Measurements from ENCODE around the gene GNB1. TPM values are rescaled to one million over a fixed set of nuclear protein-coding genes. Genes with fewer than 3 reads are reported as not detected.
"Not testable (repeated sequence)": the region's sequence is repeated elsewhere in the genome, so short reads cannot be mapped to it uniquely, and the experiment has no call there.

GNB1 gene
- total RNA-seq, 1 experiment from 2014 or later: 351 TPM

GRCh38 chr1:1758692-1759455 lies 132.0 kb downstream of the GNB1 start:
- in situ Hi-C loops (cut with HindIII; ENCODE audit: low sequenced_read_pairs): no loop called here
- DNase-seq (ENCODE audit: low spot score): peak; percentile 49

DNA sequence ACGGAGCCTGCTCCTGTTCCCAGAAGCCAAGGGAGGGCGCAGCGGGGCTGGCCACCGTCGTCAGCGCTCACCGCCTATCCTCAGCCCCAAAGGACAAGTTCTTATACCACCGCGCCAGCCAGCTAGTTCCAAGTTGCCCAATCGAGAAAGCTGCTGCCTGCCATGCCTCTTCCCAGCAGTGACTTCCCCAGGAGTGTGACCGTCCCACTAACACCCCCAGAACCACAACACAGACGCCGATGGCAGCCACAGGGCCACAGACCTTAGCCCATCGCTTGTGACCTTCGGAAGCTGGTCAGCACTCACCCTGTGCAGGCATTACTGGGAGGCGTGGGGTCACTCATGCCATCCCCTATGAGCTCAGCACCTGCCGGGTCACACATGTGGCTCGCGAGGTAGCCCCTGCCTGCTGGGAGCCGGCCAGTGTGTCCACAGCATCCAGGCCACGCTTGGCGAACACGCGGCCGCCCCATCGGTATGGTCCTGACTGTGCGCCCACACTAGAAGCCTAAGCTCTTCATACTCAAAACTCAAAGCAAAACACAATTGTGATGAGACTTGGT lies 132.7 kb downstream of the GNB1 start:
- DNase-seq (ENCODE audit: low spot score): no peak
- in situ Hi-C loops (cut with HindIII; ENCODE audit: low sequenced_read_pairs): no loop called here

- DNase-seq (ENCODE audit: low spot score): no peak
- in situ Hi-C loops (cut with HindIII; ENCODE audit: low sequenced_read_pairs): no loop called here
Observed at GRCh38 chr1:1757422-1758058, 133.3 kb downstream of the GNB1 start.

- in situ Hi-C loops (cut with HindIII; ENCODE audit: low sequenced_read_pairs): no loop called here
- DNase-seq (ENCODE audit: low spot score): no peak
Observed at GRCh38 chr1:1756661-1757421, 134.0 kb downstream of the GNB1 start.

- in situ Hi-C loops (cut with HindIII; ENCODE audit: low sequenced_read_pairs): no loop called here
- no peak for DNase-seq (ENCODE audit: low spot score)
Observed at GRCh38 chr1:1755852-1756251, 135.0 kb downstream of the GNB1 start.

GRCh38 chr1:1755426-1755825 lies 135.5 kb downstream of the GNB1 start:
- in situ Hi-C loops (cut with HindIII; ENCODE audit: low sequenced_read_pairs): no loop called here
- no peak for DNase-seq (ENCODE audit: low spot score)

DNA sequence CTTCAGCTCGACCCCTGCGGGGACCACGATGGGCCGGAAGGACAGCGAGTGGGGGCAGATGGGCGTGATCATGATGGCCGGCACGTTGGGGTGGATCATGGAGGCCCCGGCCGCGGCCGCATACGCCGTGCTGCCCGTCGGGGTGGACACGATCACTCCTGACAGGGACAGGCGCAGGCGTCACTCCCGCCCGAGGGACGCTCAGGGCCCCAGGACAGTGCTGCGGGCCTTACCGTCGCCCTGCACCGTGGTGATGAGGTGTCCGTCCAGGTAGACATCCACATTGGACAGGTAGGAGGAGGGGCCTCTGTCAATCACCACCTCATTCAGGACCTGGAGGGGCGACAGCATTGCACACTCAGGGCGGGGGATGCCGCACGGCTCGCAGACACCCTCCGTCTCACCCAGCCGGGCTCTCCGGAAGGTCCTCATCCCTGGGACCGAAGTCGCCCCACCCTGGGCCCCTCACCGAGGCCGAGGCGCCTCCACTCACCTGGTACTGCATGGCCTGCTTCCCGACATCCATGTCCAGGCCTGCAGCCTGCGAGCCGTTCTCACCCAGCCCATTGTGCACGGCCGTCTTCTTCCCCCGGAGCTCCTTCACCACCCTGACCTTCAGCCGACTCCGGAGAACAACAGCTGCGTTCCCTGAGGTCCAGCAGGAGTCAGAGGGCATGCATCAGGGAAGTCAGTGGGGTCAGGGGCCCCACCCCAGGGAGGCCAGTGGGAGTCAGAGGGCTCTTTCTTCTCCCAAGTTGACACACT lies 136.7 kb downstream of the GNB1 start:
- in situ Hi-C loops (cut with HindIII; ENCODE audit: low sequenced_read_pairs): no loop called here
- DNase-seq (ENCODE audit: low spot score): no peak

DNA sequence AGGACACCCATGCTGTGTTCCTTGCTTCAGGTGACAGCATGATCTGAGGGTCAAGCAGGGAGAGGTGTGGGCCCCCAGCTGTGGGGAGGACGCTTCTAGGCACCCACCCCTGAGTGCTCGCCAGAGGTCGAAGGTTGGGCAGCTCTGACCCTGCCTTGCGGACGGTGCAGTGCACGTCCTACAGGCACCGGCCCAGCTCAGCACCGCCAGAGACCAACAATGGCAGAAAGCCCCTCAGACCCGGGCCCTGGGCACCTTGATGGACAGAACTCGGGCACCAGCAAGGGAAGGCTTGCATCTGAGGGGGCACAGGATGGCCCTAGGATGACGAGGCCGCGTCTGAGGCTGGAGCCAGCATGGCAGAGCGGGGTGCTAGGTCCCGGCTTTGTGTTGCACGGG lies 137.3 kb downstream of the GNB1 start:
- DNase-seq (ENCODE audit: low spot score): no peak
- in situ Hi-C loops (cut with HindIII; ENCODE audit: low sequenced_read_pairs): no loop called here

DNA sequence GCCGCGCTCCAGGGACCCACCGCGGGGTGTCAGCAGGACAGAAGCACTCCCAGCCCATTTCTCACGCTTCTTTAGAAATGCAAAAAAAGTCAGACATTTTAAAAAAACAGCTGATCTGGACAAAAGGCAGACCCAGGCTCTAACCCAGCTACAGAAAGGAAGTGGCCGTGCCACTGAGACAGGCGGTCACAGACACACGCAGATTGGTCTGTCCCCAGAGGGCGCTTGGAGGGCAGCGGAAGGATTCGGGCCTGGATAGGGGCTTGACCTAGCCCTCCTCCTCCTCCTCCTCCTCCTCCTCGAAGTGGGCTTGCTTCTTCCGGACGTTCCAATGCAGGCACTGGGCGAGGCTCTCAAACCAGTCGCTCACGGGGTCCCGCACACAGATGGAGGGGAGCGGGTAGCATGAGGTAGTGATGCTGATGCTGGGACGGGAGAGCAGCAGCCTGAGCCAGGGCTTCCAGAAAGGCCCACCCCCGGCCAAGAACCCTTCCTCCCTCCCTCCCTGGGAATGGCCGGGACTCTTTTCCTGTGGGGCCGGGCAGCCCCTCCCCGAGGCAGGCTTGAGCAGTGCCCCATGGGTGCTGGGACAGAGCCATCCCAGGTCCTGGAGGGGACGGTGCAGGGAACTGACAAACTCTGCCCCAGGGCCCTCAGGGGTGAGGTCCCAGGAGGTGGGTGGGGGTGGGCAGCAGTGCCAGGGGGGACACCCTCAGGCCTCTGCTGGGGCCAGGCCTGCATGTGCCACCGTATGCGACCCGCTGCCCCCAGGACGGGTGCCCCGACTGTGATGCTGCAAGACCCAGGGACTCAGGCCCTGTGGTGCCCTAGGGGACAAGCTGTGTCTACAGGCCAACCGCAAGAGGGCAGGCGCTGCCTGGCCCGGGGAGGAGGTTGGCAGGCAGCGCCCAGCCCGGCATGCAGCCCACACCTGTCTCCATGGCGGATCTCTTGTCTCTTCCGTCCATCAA lies 138.0 kb downstream of the GNB1 start:
- DNase-seq (ENCODE audit: low spot score): peak; percentile 67
- in situ Hi-C loops (cut with HindIII; ENCODE audit: low sequenced_read_pairs): no loop called here

DNA sequence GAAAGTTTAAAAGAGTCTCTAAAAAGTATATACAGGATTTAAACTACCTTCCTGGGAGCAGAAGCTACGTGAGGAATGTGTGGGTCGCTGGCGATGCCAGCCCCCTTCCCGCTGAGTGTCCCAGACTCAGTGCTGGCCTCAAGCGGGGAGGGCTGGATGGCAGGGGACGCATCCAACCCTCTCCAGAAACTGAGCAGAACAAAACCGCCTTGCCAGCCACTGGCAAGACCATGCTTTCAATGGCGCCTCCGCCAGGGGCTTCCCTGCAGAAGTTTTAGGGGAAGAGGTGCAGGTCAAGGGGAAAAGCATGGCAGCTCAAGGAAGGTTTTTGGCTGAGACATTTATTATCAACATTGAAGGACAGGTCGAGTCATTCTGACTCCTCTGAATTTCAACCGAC lies 138.7 kb downstream of the GNB1 start:
- in situ Hi-C loops (cut with HindIII; ENCODE audit: low sequenced_read_pairs): no loop called here
- no peak for DNase-seq (ENCODE audit: low spot score)

- in situ Hi-C loops (cut with HindIII; ENCODE audit: low sequenced_read_pairs): not testable (repeated sequence)
Observed at GRCh38 chr1:1749941-1750340, 140.9 kb downstream of the GNB1 start.

DNA sequence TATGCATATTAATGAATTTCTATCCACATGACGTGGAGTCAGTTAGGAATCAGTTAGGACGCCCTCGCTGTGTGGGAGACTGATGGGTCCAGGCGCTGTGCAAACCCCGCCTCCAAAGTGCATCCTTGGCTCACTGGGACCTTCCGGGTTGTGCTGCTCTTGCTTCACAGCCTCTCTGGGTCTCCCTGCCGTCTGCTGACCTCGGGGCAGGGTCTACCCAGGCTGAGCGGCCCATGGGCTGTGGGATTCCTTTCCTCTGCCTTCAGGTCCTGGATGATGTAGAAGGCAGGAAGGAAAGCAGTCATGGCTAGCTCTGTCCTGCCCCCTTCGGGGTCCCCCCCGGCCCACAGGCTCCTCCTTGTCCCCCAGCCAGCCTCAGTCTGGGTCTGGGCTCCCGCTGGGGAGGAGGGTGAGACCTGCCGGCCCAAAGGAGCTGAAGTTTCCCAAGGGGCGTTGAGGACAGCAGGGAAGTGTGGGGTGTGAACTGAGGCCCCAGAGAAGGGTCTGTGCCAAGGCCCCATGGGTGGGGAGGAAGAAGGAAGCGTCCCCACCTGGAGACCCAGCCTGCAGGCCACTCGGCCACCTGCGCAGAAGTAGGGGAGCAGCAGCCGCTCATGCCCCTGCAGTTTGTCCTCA lies 142.1 kb downstream of the GNB1 start:
- no peak for DNase-seq (ENCODE audit: low spot score)
- in situ Hi-C loops (cut with HindIII; ENCODE audit: low sequenced_read_pairs): no loop called here

More at GRCh38 chr1:1749941-1750340, 140.9 kb downstream of the GNB1 start:
- DNase-seq (ENCODE audit: low spot score): not testable (repeated sequence)

DNA sequence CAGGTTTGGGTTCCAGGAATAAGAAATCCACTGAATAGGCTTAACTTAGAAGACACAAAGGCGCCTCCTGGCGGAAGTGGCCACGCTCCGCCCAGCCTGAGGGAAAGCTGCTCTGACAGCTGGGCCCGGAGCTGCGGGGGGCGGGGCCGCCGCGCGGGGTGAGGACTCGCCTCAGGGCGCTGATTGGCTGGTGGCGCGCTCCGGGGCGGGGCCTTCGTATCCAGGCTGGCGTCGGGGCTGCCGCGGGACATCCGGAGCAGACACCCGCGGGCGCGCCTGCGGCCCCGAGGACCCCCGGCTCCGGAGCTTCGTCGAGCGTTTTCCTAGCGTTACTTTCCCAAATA lies 144.3 kb downstream of the GNB1 start:
- in situ Hi-C loops (cut with HindIII; ENCODE audit: low sequenced_read_pairs); DNase-seq (ENCODE audit: low spot score): not testable (repeated sequence)

- in situ Hi-C loops (cut with HindIII; ENCODE audit: low sequenced_read_pairs): not testable (repeated sequence)
- DNase-seq (ENCODE audit: low spot score): peak; percentile 50
Observed at GRCh38 chr1:1745651-1746565, 145.0 kb downstream of the GNB1 start.

DNA sequence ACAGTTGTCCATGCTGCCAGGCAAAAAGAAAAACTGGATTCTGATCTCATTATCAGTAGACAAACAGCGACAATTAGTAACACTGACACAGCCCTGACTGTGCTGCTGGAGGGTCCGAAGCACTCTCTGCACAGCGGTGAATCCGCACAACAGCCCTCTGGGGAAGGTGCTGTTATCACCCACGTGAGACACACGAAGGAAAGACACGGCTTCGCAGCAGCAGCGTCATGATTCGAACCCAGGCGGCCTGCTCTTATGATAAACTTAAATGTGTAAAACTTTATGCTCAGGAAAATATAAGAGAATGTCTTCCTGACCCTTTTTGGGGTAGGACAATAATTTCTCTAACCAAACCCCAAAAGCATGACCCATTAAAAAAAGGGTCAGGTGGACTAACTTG lies 148.4 kb downstream of the GNB1 start:
- in situ Hi-C loops (cut with HindIII; ENCODE audit: low sequenced_read_pairs); DNase-seq (ENCODE audit: low spot score): not testable (repeated sequence)

- in situ Hi-C loops (cut with HindIII; ENCODE audit: low sequenced_read_pairs); DNase-seq (ENCODE audit: low spot score): not testable (repeated sequence)
Observed at GRCh38 chr1:1741013-1741412, 149.9 kb downstream of the GNB1 start.
